A549 (cell line): Measurements from ENCODE around the gene MME.

Experiments
- CTCF ChIP-seq: fragments of >200 bp; sonication (Bioruptor Twin); formaldehyde crosslinking; IDR thresholded peaks from 3 replicates; pipeline ENCODE4 v1.5.1; 2016
- EHMT2 ChIP-seq: fragments of 200-600 bp; sonication (generic); IDR thresholded peaks from 2 replicates; pipeline ENCODE4 v1.6.1; 2016; ENCODE audit warnings: antibody characterized with exemption, low read depth, mild to moderate bottlenecking, moderate library complexity
- FOSL2 ChIP-seq, 2 experiments: fragments of 450-650 bp in 1 of 2; fragments of >200 bp in 1 of 2; sonication (Bioruptor Twin) in 1 of 2; formaldehyde crosslinking; IDR thresholded peaks; 2 replicates each; pipeline versions ENCODE4 v1.5.0 to v1.6.1; 2016 to 2020; ENCODE audit warnings: mild to moderate bottlenecking in 1 of 2, moderate library complexity in 1 of 2
- HMGXB4 ChIP-seq: fragments of 250-450 bp; sonication (Bioruptor Pico); IDR thresholded peaks from 2 replicates; pipeline ENCODE4 v1.5.0; 2021; ENCODE audit warnings: mild to moderate bottlenecking, moderate library complexity, borderline replicate concordance
- HOXA7 ChIP-seq: fragments of 250-450 bp; sonication (Bioruptor Pico); IDR thresholded peaks from 2 replicates; pipeline ENCODE4 v1.5.0; 2020; ENCODE audit warnings: mild to moderate bottlenecking, moderate library complexity
- MAFK ChIP-seq: fragments of 450-650 bp; IDR thresholded peaks from 2 replicates; pipeline ENCODE4 v1.6.1; 2014; ENCODE audit not compliant: partially characterized antibody
- MAX ChIP-seq: IDR thresholded peaks from 2 replicates; pipeline ENCODE4 v1.6.1; 2012
- MYC ChIP-seq: IDR thresholded peaks from 2 replicates; pipeline ENCODE4 v1.6.1; 2012; ENCODE audit warnings: mild to moderate bottlenecking, inconsistent platforms, low read length, improper control_type of control experiment, borderline replicate concordance
- POLR2A ChIP-seq: IDR thresholded peaks from 2 replicates; pipeline ENCODE4 v1.6.1; 2012; ENCODE audit warnings: mild to moderate bottlenecking, low read length
- RAD21 ChIP-seq, 2 experiments: fragments of >200 bp in 1 of 2; sonication (Bioruptor Twin) in 1 of 2; formaldehyde crosslinking in 1 of 2; IDR thresholded peaks in 1 of 2; conservative IDR thresholded peaks in 1 of 2; 2 replicates in 1 of 2; 3 replicates in 1 of 2; pipeline ENCODE4 v1.6.1; 2012 to 2018; ENCODE audit warnings: inconsistent platforms in 1 of 2
- RNF2 ChIP-seq: fragments of 200-600 bp; sonication (generic); IDR thresholded peaks from 2 replicates; pipeline ENCODE4 v1.6.1; 2016; ENCODE audit warnings: low read depth, mild to moderate bottlenecking, antibody characterized with exemption, moderate library complexity, borderline replicate concordance
- TF ChIP-seq, protein P1 (sequence below): fragments of 450-650 bp; IDR thresholded peaks from 2 replicates; pipeline ENCODE4 v1.6.1; 2014; ENCODE audit warnings: antibody characterized with exemption
- TF ChIP-seq, protein P2 (sequence below): fragments of 200-600 bp; sonication (generic); IDR thresholded peaks from 2 replicates; pipeline ENCODE4 v1.6.1; 2016; ENCODE audit warnings: antibody characterized with exemption, mild to moderate bottlenecking, moderate library complexity

DNA sequence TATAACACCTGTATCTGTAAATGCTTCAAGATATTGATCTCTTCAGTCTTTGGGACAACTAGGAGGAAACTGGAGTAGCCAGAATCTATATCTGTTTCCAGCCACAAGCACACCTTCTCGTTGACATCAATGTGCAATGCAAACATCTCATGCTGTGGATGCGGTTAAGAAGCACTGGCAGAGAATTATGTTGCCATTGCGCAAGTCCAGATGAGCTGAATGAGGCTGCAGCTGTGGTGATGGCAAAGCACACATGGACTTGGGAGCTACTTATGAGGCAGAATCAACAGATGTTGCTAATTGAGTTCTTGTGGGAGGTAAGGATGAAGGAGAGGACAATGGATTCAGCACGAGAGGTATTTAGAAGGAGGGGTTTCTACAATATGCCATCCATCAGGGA lies 122.5 kb downstream of the MME start:
- TF ChIP-seq EHMT2 (no peak), CTCF (no peak), POLR2A (no peak), HMGXB4 (CRISPR knock-in tag) (no peak), MAFK (no peak), MYC (no peak), MAX (no peak), HOXA7 (CRISPR knock-in tag) (no peak), FOSL2 (IDR thresholded peaks at IDR 0.05) (no peak), FOSL2 (CRISPR knock-in tag; IDR thresholded peaks at IDR 0.05) (no peak), RNF2 (no peak), RAD21 (conservative IDR thresholded peaks at IDR 0.05 in 1 of 2, IDR thresholded peaks at IDR 0.05 in 1 of 2) (no peak)
- TF ChIP-seq, protein P1, sequence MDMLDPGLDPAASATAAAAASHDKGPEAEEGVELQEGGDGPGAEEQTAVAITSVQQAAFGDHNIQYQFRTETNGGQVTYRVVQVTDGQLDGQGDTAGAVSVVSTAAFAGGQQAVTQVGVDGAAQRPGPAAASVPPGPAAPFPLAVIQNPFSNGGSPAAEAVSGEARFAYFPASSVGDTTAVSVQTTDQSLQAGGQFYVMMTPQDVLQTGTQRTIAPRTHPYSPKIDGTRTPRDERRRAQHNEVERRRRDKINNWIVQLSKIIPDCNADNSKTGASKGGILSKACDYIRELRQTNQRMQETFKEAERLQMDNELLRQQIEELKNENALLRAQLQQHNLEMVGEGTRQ, result no peak
- TF ChIP-seq, protein P2, sequence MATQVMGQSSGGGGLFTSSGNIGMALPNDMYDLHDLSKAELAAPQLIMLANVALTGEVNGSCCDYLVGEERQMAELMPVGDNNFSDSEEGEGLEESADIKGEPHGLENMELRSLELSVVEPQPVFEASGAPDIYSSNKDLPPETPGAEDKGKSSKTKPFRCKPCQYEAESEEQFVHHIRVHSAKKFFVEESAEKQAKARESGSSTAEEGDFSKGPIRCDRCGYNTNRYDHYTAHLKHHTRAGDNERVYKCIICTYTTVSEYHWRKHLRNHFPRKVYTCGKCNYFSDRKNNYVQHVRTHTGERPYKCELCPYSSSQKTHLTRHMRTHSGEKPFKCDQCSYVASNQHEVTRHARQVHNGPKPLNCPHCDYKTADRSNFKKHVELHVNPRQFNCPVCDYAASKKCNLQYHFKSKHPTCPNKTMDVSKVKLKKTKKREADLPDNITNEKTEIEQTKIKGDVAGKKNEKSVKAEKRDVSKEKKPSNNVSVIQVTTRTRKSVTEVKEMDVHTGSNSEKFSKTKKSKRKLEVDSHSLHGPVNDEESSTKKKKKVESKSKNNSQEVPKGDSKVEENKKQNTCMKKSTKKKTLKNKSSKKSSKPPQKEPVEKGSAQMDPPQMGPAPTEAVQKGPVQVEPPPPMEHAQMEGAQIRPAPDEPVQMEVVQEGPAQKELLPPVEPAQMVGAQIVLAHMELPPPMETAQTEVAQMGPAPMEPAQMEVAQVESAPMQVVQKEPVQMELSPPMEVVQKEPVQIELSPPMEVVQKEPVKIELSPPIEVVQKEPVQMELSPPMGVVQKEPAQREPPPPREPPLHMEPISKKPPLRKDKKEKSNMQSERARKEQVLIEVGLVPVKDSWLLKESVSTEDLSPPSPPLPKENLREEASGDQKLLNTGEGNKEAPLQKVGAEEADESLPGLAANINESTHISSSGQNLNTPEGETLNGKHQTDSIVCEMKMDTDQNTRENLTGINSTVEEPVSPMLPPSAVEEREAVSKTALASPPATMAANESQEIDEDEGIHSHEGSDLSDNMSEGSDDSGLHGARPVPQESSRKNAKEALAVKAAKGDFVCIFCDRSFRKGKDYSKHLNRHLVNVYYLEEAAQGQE, result no peak
